WTC11 (cell line): ENCODE measurements around the gene ALLC. TPM values are rescaled to one million over a fixed set of nuclear protein-coding genes. Genes with fewer than 3 reads are reported as not detected.

Source experiments
- ATAC-seq: fragments of 200-7000 bp; cut with Tn5 transposase; 2 replicates; pipeline ENCODE4 v1.10.0; 2021; ENCODE audit warnings: mild to moderate bottlenecking, moderate library complexity
- CTCF ChIA-PET: fragments of 300-600 bp; sonication (Branson Sonifier 250); formaldehyde crosslinking; loops from one replicate; lab custom pipeline; 2021; ENCODE audit warnings: antibody characterized with exemption; lab: Charles Lee
- POLR2A ChIA-PET: fragments of 350-600 bp; sonication (Branson Sonifier 250); formaldehyde crosslinking; loops from one replicate; lab custom pipeline; 2021; ENCODE audit warnings: antibody characterized with exemption; lab: Charles Lee
- DNase-seq: peaks from one replicate; pipeline ENCODE4 v3.0.0; 2021; ENCODE audit warnings: low spot score
- H3K27ac Mint-ChIP-seq: 2 replicates; pipeline ENCODE4 v1.8.0; 2021; ENCODE audit warnings: mixed read lengths
- H3K27me3 Mint-ChIP-seq: 2 replicates; pipeline ENCODE4 v1.8.0; 2021; ENCODE audit warnings: low read depth, mild to moderate bottlenecking, moderate library complexity, mixed read lengths
- H3K36me3 Mint-ChIP-seq: 2 replicates; pipeline ENCODE4 v1.8.0; 2021; ENCODE audit warnings: mixed read lengths
- H3K4me1 Mint-ChIP-seq: 2 replicates; pipeline ENCODE4 v1.8.0; 2022; ENCODE audit warnings: mixed read lengths
- H3K4me3 Mint-ChIP-seq: 2 replicates; pipeline ENCODE4 v1.8.0; 2021; ENCODE audit warnings: mild to moderate bottlenecking, moderate library complexity, mixed read lengths
- H3K9me3 Mint-ChIP-seq: 2 replicates; pipeline ENCODE4 v1.8.0; 2021; ENCODE audit warnings: mixed read lengths
- CTCF ChIP-seq: fragments of 200-600 bp; IDR thresholded peaks from 2 replicates; pipeline ENCODE4 v1.8.0; 2022; ENCODE audit warnings: antibody characterized with exemption
- FOXP1 ChIP-seq: sonication (generic); formaldehyde crosslinking; IDR thresholded peaks from 2 replicates; pipeline ENCODE4 v1.8.0; 2022; ENCODE audit warnings: missing genetic modification reagents, mild to moderate bottlenecking, moderate library complexity, borderline replicate concordance
- IRF1 ChIP-seq: sonication (generic); formaldehyde crosslinking; IDR thresholded peaks from 2 replicates; pipeline ENCODE4 v1.8.0; 2023; ENCODE audit warnings: missing genetic modification reagents
- NFATC4 ChIP-seq: fragments of 250-450 bp; sonication (Bioruptor Pico); IDR thresholded peaks from 2 replicates; pipeline ENCODE4 v1.9.0; 2021; ENCODE audit warnings: mild to moderate bottlenecking
- ZNF232 ChIP-seq: sonication (generic); formaldehyde crosslinking; IDR thresholded peaks from 2 replicates; pipeline ENCODE4 v1.8.0; 2022; ENCODE audit warnings: mild to moderate bottlenecking, missing genetic modification reagents
- ZNF512 ChIP-seq: sonication (generic); formaldehyde crosslinking; IDR thresholded peaks from 2 replicates; pipeline ENCODE4 v1.8.1; 2022; ENCODE audit warnings: missing genetic modification reagents, borderline replicate concordance
- total RNA-seq: library from RNA; stranded (reverse); gene quantifications from 3 replicates; pipeline ENCODE4 v1.2.3, GENCODE V29; 2021
- TF ChIP-seq, protein P1 (sequence below): sonication (generic); formaldehyde crosslinking; IDR thresholded peaks from 2 replicates; pipeline ENCODE4 v1.8.1; 2022; ENCODE audit warnings: mild to moderate bottlenecking, moderate library complexity, missing genetic modification reagents
- TF ChIP-seq, protein P2 (sequence below): fragments of 250-450 bp; sonication (Bioruptor Pico); IDR thresholded peaks from 2 replicates; pipeline ENCODE4 v1.9.0; 2021; ENCODE audit warnings: mild to moderate bottlenecking
- TF ChIP-seq, protein P3 (sequence below): sonication (generic); formaldehyde crosslinking; IDR thresholded peaks from 2 replicates; pipeline ENCODE4 v1.8.1; 2023; ENCODE audit warnings: mild to moderate bottlenecking, missing genetic modification reagents

The ALLC gene
- total RNA-seq, 1 experiment from 2014 or later = not detected

DNA sequence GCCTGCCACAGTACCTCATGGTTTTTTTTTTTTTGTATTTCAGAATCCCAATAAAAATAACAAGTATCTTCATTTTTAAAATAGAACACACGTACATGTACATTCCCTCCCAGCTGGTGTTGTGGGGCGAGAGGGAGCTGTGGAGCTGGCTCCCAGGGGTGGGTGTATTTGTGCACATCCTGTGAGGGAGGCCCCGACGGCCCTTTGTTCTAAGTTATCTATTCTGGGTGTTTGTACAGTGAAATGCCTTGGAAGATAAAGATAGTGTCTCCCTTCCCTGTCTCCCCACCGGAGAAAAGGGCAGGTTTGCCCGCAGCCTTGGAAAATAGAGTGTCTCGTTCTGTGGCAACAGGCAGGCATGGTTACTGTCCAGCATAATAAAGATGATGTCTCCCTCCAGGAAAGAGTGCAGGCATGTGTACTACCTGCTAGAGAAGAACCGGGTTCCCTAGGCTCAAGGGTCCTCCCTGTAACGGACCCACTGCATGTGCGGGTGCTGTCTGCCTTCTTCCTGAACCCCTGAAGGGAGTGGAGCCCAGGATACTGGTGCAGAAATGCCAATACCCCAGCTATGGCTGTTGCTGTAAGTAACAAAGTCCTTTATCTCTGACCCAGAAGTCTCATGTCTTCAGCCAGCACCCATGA, 12.1 kb upstream of the ALLC start:
- TF ChIP-seq NFATC4 (CRISPR knock-in tag) = no peak
- TF ChIP-seq, protein P1, sequence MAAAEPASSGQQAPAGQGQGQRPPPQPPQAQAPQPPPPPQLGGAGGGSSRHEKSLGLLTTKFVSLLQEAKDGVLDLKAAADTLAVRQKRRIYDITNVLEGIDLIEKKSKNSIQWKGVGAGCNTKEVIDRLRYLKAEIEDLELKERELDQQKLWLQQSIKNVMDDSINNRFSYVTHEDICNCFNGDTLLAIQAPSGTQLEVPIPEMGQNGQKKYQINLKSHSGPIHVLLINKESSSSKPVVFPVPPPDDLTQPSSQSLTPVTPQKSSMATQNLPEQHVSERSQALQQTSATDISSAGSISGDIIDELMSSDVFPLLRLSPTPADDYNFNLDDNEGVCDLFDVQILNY (CRISPR knock-in tag) = no peak
- TF ChIP-seq, all 79 proteins: peak for 0
- 0 out of 2 replicates have a peak, but pooled peaks cover 1% of the 10 kb centered on the region for H3K4me1 Mint-ChIP-seq
- ChIA-PET CTCF (no interaction called here), POLR2A (no interaction called here)
- ATAC-seq (no peak), DNase-seq (no peak)
- H3K27me3 Mint-ChIP-seq = no peaks in the 10 kb centered on the region
- no peak overlapping the region for H3K27ac Mint-ChIP-seq
- H3K36me3 Mint-ChIP-seq = no peaks in the 10 kb centered on the region
- no peak overlapping the region for H3K4me3 Mint-ChIP-seq
- H3K9me3 Mint-ChIP-seq = no peaks in the 10 kb centered on the region

- Mint-ChIP-seq H3K27me3 (peaks cover 2% of the 10 kb centered on the region), H3K4me3 (no peak overlapping the region), H3K4me1 (peaks cover 4% of the 10 kb centered on the region), H3K9me3 (no peaks in the 10 kb centered on the region), H3K36me3 (no peaks in the 10 kb centered on the region), H3K27ac (no peak overlapping the region)
- POLR2A ChIA-PET = no interaction called here
- ATAC-seq (no peak), DNase-seq (no peak)
- TF ChIP-seq, protein P2, sequence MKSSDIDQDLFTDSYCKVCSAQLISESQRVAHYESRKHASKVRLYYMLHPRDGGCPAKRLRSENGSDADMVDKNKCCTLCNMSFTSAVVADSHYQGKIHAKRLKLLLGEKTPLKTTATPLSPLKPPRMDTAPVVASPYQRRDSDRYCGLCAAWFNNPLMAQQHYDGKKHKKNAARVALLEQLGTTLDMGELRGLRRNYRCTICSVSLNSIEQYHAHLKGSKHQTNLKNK (CRISPR knock-in tag) = no peak
- no peak for TF ChIP-seq IRF1 (CRISPR knock-in tag)
- CTCF ChIA-PET = no interaction called here
Observed at GRCh38 chr2:3646446-3646845, 11.6 kb upstream of the ALLC start.

- Mint-ChIP-seq H3K9me3 (no peaks in the 10 kb centered on the region), H3K36me3 (no peaks in the 10 kb centered on the region), H3K4me1 (peaks cover 11% of the 10 kb centered on the region), H3K4me3 (no peak overlapping the region), H3K27ac (no peak overlapping the region), H3K27me3 (peaks cover 10% of the 10 kb centered on the region)
- DNase-seq = no peak
- TF ChIP-seq ZNF232 (CRISPR knock-in tag) = no peak
- TF ChIP-seq, protein P1 (CRISPR knock-in tag) = no peak
- TF ChIP-seq CTCF = no peak
- TF ChIP-seq FOXP1 (CRISPR knock-in tag) = no peak
- TF ChIP-seq ZNF512 = no peak
- TF ChIP-seq, protein P3, sequence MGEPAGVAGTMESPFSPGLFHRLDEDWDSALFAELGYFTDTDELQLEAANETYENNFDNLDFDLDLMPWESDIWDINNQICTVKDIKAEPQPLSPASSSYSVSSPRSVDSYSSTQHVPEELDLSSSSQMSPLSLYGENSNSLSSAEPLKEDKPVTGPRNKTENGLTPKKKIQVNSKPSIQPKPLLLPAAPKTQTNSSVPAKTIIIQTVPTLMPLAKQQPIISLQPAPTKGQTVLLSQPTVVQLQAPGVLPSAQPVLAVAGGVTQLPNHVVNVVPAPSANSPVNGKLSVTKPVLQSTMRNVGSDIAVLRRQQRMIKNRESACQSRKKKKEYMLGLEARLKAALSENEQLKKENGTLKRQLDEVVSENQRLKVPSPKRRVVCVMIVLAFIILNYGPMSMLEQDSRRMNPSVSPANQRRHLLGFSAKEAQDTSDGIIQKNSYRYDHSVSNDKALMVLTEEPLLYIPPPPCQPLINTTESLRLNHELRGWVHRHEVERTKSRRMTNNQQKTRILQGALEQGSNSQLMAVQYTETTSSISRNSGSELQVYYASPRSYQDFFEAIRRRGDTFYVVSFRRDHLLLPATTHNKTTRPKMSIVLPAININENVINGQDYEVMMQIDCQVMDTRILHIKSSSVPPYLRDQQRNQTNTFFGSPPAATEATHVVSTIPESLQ = no peak
- CTCF ChIA-PET = no interaction called here
- ATAC-seq = no peak
- POLR2A ChIA-PET = no interaction called here
Observed at GRCh38 chr2:3647246-3647645, 10.8 kb upstream of the ALLC start.
